ENCODE data around the gene TXNDC2.
A peak's percentile ranks its signal among the peaks of the same experiment; 100 is the strongest.

The TXNDC2 gene

DNA sequence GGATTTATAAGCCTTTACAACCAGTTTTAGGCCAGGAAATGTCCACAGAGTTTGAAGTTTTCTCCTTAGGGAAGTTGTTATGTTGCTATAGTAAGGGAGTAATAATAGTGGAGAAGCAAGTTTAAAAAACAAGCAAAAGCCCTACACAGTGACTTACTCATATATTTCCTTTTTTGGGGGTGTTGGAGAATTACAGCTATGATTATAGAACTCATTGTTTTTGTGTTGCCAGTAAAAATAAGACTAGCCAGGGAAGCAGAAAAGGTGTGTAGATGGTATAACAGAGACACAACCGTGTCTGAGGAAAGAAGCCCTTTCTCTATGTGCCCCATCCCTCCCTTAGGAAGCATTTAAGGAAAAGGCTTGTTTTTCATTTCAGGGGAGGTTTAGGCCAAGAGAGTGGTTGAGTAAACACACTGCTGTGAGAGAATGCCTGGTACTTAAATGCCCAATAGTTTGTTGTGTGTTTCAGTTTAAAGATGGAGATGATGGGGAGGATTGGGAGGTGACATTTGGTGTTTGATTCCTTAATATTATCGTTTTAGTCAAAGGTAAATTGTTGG is 30.4 kb downstream of the TXNDC2 start:
- Histone ChIP-seq H3K36me3 (ENCODE audit: insufficient read depth, low read length) (no peaks in the 10 kb centered on the region), H3K4me3 (ENCODE audit: low read length, poor library complexity, severe bottlenecking) (peak overlapping the region; percentile 92), H3K9me3 (ENCODE audit: insufficient read depth, low read depth, low read length) (no peaks in the 10 kb centered on the region), H3K4me2 (ENCODE audit: low read depth, low read length, poor library complexity, severe bottlenecking) (peak overlapping the region; percentile 91), H3K27me3 (ENCODE audit: insufficient read depth, low read length, poor library complexity, severe bottlenecking) (peaks cover 4% of the 10 kb centered on the region), H3K9ac (ENCODE audit: low read depth, low read length, poor library complexity, severe bottlenecking) (peak overlapping the region; percentile 87), H3K9me2 (replicated peaks; ENCODE audit: low read depth, low read length) (no peaks in the 10 kb centered on the region), H2AFZ (ENCODE audit: low read length) (no peak overlapping the region), H3F3A (ENCODE audit: low read depth) (no peaks in the 10 kb centered on the region), H4K20me1 (ENCODE audit: insufficient read depth, low read length, poor library complexity, severe bottlenecking) (peaks cover 66% of the 10 kb centered on the region), H3K4me1 (ENCODE audit: insufficient read depth, low read length, poor library complexity, severe bottlenecking) (peaks cover 67% of the 10 kb centered on the region), H3K79me2 (ENCODE audit: insufficient read depth, low read length) (peaks cover 71% of the 10 kb centered on the region)
- TF ChIP-seq, protein P1, sequence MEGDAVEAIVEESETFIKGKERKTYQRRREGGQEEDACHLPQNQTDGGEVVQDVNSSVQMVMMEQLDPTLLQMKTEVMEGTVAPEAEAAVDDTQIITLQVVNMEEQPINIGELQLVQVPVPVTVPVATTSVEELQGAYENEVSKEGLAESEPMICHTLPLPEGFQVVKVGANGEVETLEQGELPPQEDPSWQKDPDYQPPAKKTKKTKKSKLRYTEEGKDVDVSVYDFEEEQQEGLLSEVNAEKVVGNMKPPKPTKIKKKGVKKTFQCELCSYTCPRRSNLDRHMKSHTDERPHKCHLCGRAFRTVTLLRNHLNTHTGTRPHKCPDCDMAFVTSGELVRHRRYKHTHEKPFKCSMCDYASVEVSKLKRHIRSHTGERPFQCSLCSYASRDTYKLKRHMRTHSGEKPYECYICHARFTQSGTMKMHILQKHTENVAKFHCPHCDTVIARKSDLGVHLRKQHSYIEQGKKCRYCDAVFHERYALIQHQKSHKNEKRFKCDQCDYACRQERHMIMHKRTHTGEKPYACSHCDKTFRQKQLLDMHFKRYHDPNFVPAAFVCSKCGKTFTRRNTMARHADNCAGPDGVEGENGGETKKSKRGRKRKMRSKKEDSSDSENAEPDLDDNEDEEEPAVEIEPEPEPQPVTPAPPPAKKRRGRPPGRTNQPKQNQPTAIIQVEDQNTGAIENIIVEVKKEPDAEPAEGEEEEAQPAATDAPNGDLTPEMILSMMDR (conservative IDR thresholded peaks at IDR 0.05; ENCODE audit: low read length): no peak
- TF ChIP-seq EZH2phosphoT487 (IDR thresholded peaks at IDR 0.05; ENCODE audit: borderline replicate concordance): no peak

DNA sequence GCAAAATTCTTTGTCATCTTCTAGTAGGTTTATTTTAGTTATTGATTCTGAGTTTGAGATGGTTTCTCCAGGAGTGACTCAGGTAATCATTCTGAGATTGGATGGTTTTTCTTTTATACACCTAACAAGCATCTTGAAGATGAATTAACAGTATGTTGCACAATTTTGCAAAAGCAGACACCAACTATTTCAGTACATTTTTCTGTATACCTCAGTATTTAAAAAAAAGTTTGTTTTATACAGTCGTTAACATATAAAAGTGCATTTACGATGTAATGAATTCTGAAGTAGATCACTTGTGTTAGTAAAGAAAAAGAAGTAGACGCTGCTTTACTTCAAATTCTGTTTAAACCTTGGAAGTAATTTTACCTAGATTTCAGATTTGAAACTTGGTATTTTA is 31.0 kb downstream of the TXNDC2 start:
- Histone ChIP-seq H3K4me1 (ENCODE audit: insufficient read depth, low read length, poor library complexity, severe bottlenecking) (peaks cover 67% of the 10 kb centered on the region), H3K79me2 (ENCODE audit: insufficient read depth, low read length) (peaks cover 78% of the 10 kb centered on the region), H3F3A (ENCODE audit: low read depth) (no peaks in the 10 kb centered on the region), H4K20me1 (ENCODE audit: insufficient read depth, low read length, poor library complexity, severe bottlenecking) (peaks cover 72% of the 10 kb centered on the region), H3K27me3 (ENCODE audit: insufficient read depth, low read length, poor library complexity, severe bottlenecking) (peaks cover 4% of the 10 kb centered on the region), H3K9me3 (ENCODE audit: insufficient read depth, low read depth, low read length) (no peaks in the 10 kb centered on the region), H3K4me2 (ENCODE audit: low read depth, low read length, poor library complexity, severe bottlenecking) (peak overlapping the region; percentile 91), H3K4me3 (ENCODE audit: low read length, poor library complexity, severe bottlenecking) (peak overlapping the region; percentile 92), H3K9me2 (replicated peaks; ENCODE audit: low read depth, low read length) (no peaks in the 10 kb centered on the region), H3K9ac (ENCODE audit: low read depth, low read length, poor library complexity, severe bottlenecking) (peak overlapping the region; percentile 87), H3K36me3 (ENCODE audit: insufficient read depth, low read length) (no peaks in the 10 kb centered on the region), H2AFZ (ENCODE audit: low read length) (no peak overlapping the region)
- TF ChIP-seq, protein P1 (conservative IDR thresholded peaks at IDR 0.05; ENCODE audit: low read length): no peak
- no peak for TF ChIP-seq EZH2phosphoT487 (IDR thresholded peaks at IDR 0.05; ENCODE audit: borderline replicate concordance)

DNA sequence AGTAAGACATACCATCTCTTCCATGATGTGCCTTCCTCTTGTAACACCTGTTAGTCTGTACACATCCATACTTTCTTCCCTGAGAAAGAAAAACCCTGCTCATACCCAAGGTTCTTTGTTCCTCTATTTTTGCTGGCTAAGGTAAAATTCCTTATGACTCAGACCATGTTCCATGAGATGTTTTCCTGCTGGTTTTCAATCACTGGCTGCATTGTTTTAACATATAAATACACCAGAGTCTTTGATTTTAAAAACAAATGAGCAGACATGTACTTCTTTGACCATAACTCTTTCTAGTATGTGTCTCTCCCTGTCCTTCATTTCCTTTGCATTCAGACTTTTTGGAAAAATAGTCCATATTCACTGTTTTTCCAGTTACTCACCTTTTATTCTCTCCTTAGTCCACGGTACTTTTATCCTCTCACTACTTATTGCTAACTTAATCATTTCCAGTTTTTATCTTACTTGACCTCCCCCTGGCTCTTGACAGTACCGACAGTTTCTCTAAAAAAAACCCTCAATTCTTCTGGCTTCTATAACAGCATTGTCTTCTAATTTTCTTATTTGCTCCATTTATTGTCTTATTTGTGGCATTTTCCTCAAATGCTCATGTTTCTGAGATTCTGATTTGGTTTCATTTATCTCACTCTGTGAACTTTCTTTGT is 32.4 kb downstream of the TXNDC2 start:
- H3K4me3 ChIP-seq (ENCODE audit: low read length, poor library complexity, severe bottlenecking): peak overlapping the region; percentile 92
- no peaks in the 10 kb centered on the region for H3K36me3 ChIP-seq (ENCODE audit: insufficient read depth, low read length)
- no peak for TF ChIP-seq EZH2phosphoT487 (IDR thresholded peaks at IDR 0.05; ENCODE audit: borderline replicate concordance)
- TF ChIP-seq, protein P1 (conservative IDR thresholded peaks at IDR 0.05; ENCODE audit: low read length): no peak
- H3F3A ChIP-seq (ENCODE audit: low read depth): no peaks in the 10 kb centered on the region
- peak overlapping the region; percentile 91 for H3K4me2 ChIP-seq (ENCODE audit: low read depth, low read length, poor library complexity, severe bottlenecking)
- peaks cover 4% of the 10 kb centered on the region for H3K27me3 ChIP-seq (ENCODE audit: insufficient read depth, low read length, poor library complexity, severe bottlenecking)
- H3K9ac ChIP-seq (ENCODE audit: low read depth, low read length, poor library complexity, severe bottlenecking): peak overlapping the region; percentile 87
- H3K79me2 ChIP-seq (ENCODE audit: insufficient read depth, low read length): peaks cover 91% of the 10 kb centered on the region
- H4K20me1 ChIP-seq (ENCODE audit: insufficient read depth, low read length, poor library complexity, severe bottlenecking): peaks cover 85% of the 10 kb centered on the region
- peaks cover 72% of the 10 kb centered on the region for H3K4me1 ChIP-seq (ENCODE audit: insufficient read depth, low read length, poor library complexity, severe bottlenecking)
- H2AFZ ChIP-seq (ENCODE audit: low read length): no peak overlapping the region
- no peaks in the 10 kb centered on the region for H3K9me2 ChIP-seq (replicated peaks; ENCODE audit: low read depth, low read length)
- H3K9me3 ChIP-seq (ENCODE audit: insufficient read depth, low read depth, low read length): no peaks in the 10 kb centered on the region
